COLO668 (cell line): ENCODE measurements around the gene GPR101.
"Not testable (repeated sequence)": the region's sequence is repeated elsewhere in the genome, so short reads cannot be mapped to it uniquely, and the experiment has no call there.

Experiments used
- DNase-seq: peaks from one replicate; lab custom pipeline; 2025; ENCODE audit not compliant: unreplicated experiment; lab: John Stamatoyannopoulos, UW

GPR101 gene

GRCh38 chrX:137031039-137031438, 2.8 kb downstream of the GPR101 start:
- DNase-seq: no peak

- DNase-seq: no peak
Observed at GRCh38 chrX:137028699-137029098, 5.1 kb downstream of the GPR101 start.

- no peak for DNase-seq
Observed at GRCh38 chrX:137025930-137026329, 7.9 kb downstream of the GPR101 start.

- not testable (repeated sequence) for DNase-seq
Observed at GRCh38 chrX:137000236-137000635, 33.6 kb downstream of the GPR101 start.

GRCh38 chrX:136999024-136999423, 34.8 kb downstream of the GPR101 start:
- DNase-seq: no peak
